Regular cardiac myocyte (primary cell): ENCODE data around the gene FHIP1A. TPM values are rescaled to one million over a fixed set of nuclear protein-coding genes. Genes with fewer than 3 reads are reported as not detected.

ENCODE experiments used
- total RNA-seq: library from RNA; depleted of rRNA; stranded (reverse); fragments of >200 nt; gene quantifications from 2 replicates; pipeline ENCODE4 v1.2.3, GENCODE V29; 2014

Gene FHIP1A
- under 0.01 and 0.28 TPM in 2 replicates for total RNA-seq

DNA sequence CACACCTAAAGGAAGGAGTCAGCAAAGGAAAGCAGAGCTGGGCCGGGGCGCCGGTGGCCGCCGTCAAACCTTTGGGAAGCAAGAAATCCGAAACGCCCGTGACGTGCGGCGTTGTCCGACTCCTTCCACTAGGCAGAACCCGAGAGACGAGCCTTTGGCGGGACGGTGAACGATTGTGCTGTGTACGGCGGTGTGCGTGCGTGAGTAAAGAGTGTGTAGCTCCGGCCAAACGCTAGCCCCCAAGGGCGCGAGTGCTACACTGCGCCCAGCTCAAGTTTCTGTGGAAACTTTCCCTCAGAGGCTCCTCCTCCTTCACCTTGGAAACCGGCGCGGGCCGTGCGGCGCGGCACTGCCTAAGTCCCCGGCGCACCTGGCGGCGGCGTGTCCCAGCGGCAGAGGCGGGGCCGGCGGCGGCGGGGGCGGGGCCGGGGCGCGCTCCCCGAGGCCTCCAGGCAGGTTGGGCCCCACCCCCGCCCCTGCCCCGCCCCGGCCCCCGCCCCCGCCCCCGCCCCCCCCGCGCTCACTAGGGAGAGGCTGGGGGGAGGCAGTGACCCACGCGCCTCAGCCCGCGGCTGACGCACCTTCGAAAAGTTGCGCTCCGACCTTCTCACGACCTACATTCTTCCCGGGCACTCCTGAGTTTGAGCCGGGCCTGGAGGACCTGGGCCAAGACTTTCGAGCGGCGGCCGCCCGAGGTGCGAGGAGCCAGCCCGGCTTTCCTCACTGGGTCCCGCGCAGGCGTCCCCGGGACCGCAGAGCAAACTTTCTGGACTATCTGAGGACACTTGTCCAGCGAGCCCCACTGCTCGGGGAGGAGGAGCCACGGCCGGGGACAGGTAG is at the start of gene FHIP1A:
FHIP1A (plus strand) TSS at position 547 of the 840 bp plus-strand sequence. CDS start 157,084 bp downstream, outside the sequence.

Other genes with a start within 250 kb of the FHIP1A start
- not detected in 2 replicates for gene PRSS48, start 132.0 kb upstream of the FHIP1A start, total RNA-seq
- gene SH3D19, start 83.6 kb upstream of the FHIP1A start, total RNA-seq, result 13.4 and 19.2 TPM in 2 replicates